K562 (cell line): ENCODE results near the gene KIF20A. TPM values are rescaled to one million over a fixed set of nuclear protein-coding genes. Genes with fewer than 3 reads are reported as not detected.

Experiments
- ATAC-seq: fragments of 200-7000 bp; cut with Tn5 transposase; 3 replicates; pipeline ENCODE4 v1.9.1; 2020; ENCODE audit warnings: moderate library complexity
- BruUV-seq: library from RNA; stranded (reverse); fragments of 400-500 nt; replicated peaks from 2 replicates; lab custom pipeline; 2021; lab: Mats Ljungman, UMichigan
- CTCF ChIA-PET: fragments of 300-600 bp; formaldehyde crosslinking; extraction: SDS; loops from one replicate; lab custom pipeline; 2021; ENCODE audit warnings: low intra/inter-chr PET ratio; lab: Yijun Ruan, JAX
- POLR2A ChIA-PET: fragments of 300-600, 350-650 bp; sonication (Branson Sonifier 250); formaldehyde crosslinking; extraction: SDS; loops from one replicate; lab custom pipeline; 2021; ENCODE audit warnings: antibody characterized with exemption, inconsistent platforms; lab: Yijun Ruan, JAX
- DNase-seq, 4 experiments: peaks; one replicate each; pipeline versions ENCODE4 v3.0.0 to v3.0.0-alpha.2; 2011 to 2018; ENCODE audit warnings: low spot score in 3 of 4, mixed read lengths in 3 of 4; ENCODE audit errors: extremely low read depth in 1 of 4
- FAIRE-seq: peaks from 2 replicates; lab custom pipeline; 2011; peaks lifted over from hg19 to GRCh38; lab: Jason Lieb, UNC
- H2AFZ ChIP-seq: 2 replicates; pipeline ENCODE4 v1.6.0; 2011; ENCODE audit warnings: low read depth, low read length, control low read depth, inconsistent platforms
- H3K27ac ChIP-seq: fragments of 200-600 bp; 3 replicates; pipeline ENCODE4 v1.8.0; 2011; ENCODE audit warnings: low read depth, mild to moderate bottlenecking, control low read depth, inconsistent platforms, low read length, moderate library complexity, mixed read lengths; ENCODE audit errors: extremely low read depth
- H3K27me3 ChIP-seq, 2 experiments: fragments of 300-600 bp in 1 of 2; 2 replicates in 1 of 2; 3 replicates in 1 of 2; pipeline versions ENCODE4 v1.6.0 to v1.8.0; 2011; ENCODE audit warnings: inconsistent platforms in 2 of 2, low read length in 2 of 2, mild to moderate bottlenecking in 1 of 2, mixed read lengths in 1 of 2, moderate library complexity in 1 of 2; ENCODE audit not compliant: control insufficient read depth in 2 of 2, insufficient read depth in 2 of 2
- H3K36me3 ChIP-seq: fragments of 300-600 bp; 3 replicates; pipeline ENCODE4 v1.8.0; 2011; ENCODE audit warnings: mild to moderate bottlenecking, low read length, inconsistent platforms; ENCODE audit not compliant: control insufficient read depth, insufficient read depth
- H3K4me1 ChIP-seq, 2 experiments: fragments of 200-600 bp in 1 of 2; replicated peaks in 1 of 2; 2 replicates in 1 of 2; 3 replicates in 1 of 2; pipeline versions ENCODE4 v1.5.1 to v1.8.0; 2011; ENCODE audit warnings: inconsistent platforms in 2 of 2, low read length in 2 of 2, mild to moderate bottlenecking in 1 of 2, mixed read lengths in 1 of 2, moderate library complexity in 1 of 2; ENCODE audit not compliant: control insufficient read depth in 2 of 2, insufficient read depth in 2 of 2
- H3K4me2 ChIP-seq: 2 replicates; pipeline ENCODE4 v1.6.1; 2011; ENCODE audit warnings: low read length, control low read depth, inconsistent platforms, mixed read lengths; ENCODE audit not compliant: insufficient read depth
- H3K4me3 ChIP-seq: fragments of 200-600 bp; sonication (generic), shearing (Covaris generic); 2 replicates; pipeline ENCODE4 v1.5.1; 2016; ENCODE audit warnings: control low read depth, inconsistent platforms
- H3K79me2 ChIP-seq: fragments of 200-600 bp; 3 replicates; pipeline ENCODE4 v1.8.0; 2011; ENCODE audit warnings: low read length, inconsistent platforms; ENCODE audit not compliant: control insufficient read depth, insufficient read depth
- H3K9ac ChIP-seq, 2 experiments: 2 replicates each; pipeline versions ENCODE4 v1.6.0 to v1.6.1; 2011; ENCODE audit warnings: low read depth in 2 of 2, low read length in 2 of 2, control low read depth in 1 of 2, inconsistent platforms in 1 of 2, mild to moderate bottlenecking in 1 of 2, mixed read lengths in 1 of 2; ENCODE audit not compliant: insufficient read depth in 1 of 2
- H3K9me1 ChIP-seq: one replicate; pipeline ENCODE4 v1.6.0; 2011; ENCODE audit warnings: inconsistent platforms, mild to moderate bottlenecking, low read length, moderate library complexity; ENCODE audit not compliant: control insufficient read depth, insufficient read depth
- H3K9me3 ChIP-seq: replicated peaks from 2 replicates; pipeline ENCODE4 v1.5.1; 2011; ENCODE audit warnings: low read depth, low read length, inconsistent platforms; ENCODE audit not compliant: control insufficient read depth, insufficient read depth
- H4K20me1 ChIP-seq: replicated peaks from 2 replicates; pipeline ENCODE4 v1.6.1; 2011; ENCODE audit warnings: low read length, inconsistent platforms, mixed read lengths; ENCODE audit not compliant: control insufficient read depth, insufficient read depth
- BRF1 ChIP-seq: IDR thresholded peaks from 3 replicates; pipeline ENCODE4 v1.6.1; 2011; ENCODE audit warnings: borderline replicate concordance, mild to moderate bottlenecking; ENCODE audit not compliant: insufficient read length; ENCODE audit errors: extremely low read depth
- HNRNPL ChIP-seq: fragments of 200-400 bp; formaldehyde crosslinking; IDR thresholded peaks from 2 replicates; pipeline ENCODE4 v1.6.1; 2017; ENCODE audit warnings: low read depth, mild to moderate bottlenecking, low read length
- JUND ChIP-seq, 2 experiments: IDR thresholded peaks; 2 replicates in 1 of 2; 3 replicates in 1 of 2; pipeline ENCODE4 v1.6.1; 2011; ENCODE audit warnings: borderline replicate concordance in 2 of 2, low read depth in 2 of 2, low read length in 2 of 2, improper control_type of control experiment in 1 of 2, missing biosample characterization in 1 of 2, missing genetic modification characterization in 1 of 2, missing genetic modification reagents in 1 of 2
- MECOM ChIP-seq: fragments of 250-450 bp; sonication (Bioruptor Pico); IDR thresholded peaks from 2 replicates; pipeline ENCODE4 v1.8.0; 2022; ENCODE audit warnings: inconsistent platforms
- MYC ChIP-seq, 2 experiments: fragments of 250-450 bp in 1 of 2; sonication (Bioruptor Pico) in 1 of 2; IDR thresholded peaks; 2 replicates each; pipeline versions ENCODE4 v1.5.1 to v1.6.1; 2012 to 2021; ENCODE audit warnings: low read depth in 2 of 2, borderline replicate concordance in 1 of 2, improper control_type of control experiment in 1 of 2, low read length in 1 of 2, mild to moderate bottlenecking in 1 of 2, moderate library complexity in 1 of 2
- POLR3A ChIP-seq: IDR thresholded peaks from 2 replicates; pipeline ENCODE4 v1.6.1; 2011; ENCODE audit warnings: borderline replicate concordance, mild to moderate bottlenecking, moderate library complexity; ENCODE audit not compliant: insufficient read length, insufficient read depth; ENCODE audit errors: extremely low read depth
- RBM14 ChIP-seq: fragments of 200-400 bp; formaldehyde crosslinking; IDR thresholded peaks from 2 replicates; pipeline ENCODE4 v1.6.1; 2018; ENCODE audit warnings: low read depth, mild to moderate bottlenecking, low read length, moderate library complexity, borderline replicate concordance; ENCODE audit not compliant: insufficient read depth
- RBM34 ChIP-seq: fragments of 200-400 bp; formaldehyde crosslinking; IDR thresholded peaks from 2 replicates; pipeline ENCODE4 v1.6.1; 2018; ENCODE audit warnings: low read length, borderline replicate concordance; ENCODE audit not compliant: insufficient read depth
- SFPQ ChIP-seq: fragments of 200-400 bp; formaldehyde crosslinking; IDR thresholded peaks from 2 replicates; pipeline ENCODE4 v1.6.1; 2017; ENCODE audit warnings: mild to moderate bottlenecking, low read depth, low read length, moderate library complexity
- ZFP1 ChIP-seq: fragments of 450-650 bp; formaldehyde crosslinking; IDR thresholded peaks from 2 replicates; pipeline ENCODE4 v1.4.0; 2020; ENCODE audit warnings: mild to moderate bottlenecking, mixed read lengths
- ZNF316 ChIP-seq: fragments of 450-650 bp; IDR thresholded peaks from 2 replicates; pipeline ENCODE4 v1.6.1; 2016
- ZNF41 ChIP-seq: fragments of 250-450 bp; sonication (Bioruptor Pico); conservative IDR thresholded peaks from 2 replicates; pipeline ENCODE4 v1.4.0; 2020; ENCODE audit warnings: mild to moderate bottlenecking
- ZNF57 ChIP-seq: fragments of 450-650 bp; formaldehyde crosslinking; IDR thresholded peaks from 2 replicates; pipeline ENCODE4 v1.4.0; 2020; ENCODE audit warnings: mild to moderate bottlenecking, moderate library complexity
- WGBS: fragments of 100-300 bp; shearing (Covaris generic); methylation state at CpG from one replicate; pipeline ENCODE4 v1.1.6; 2016; ENCODE audit warnings: low coverage, mixed read lengths; ENCODE audit not compliant: insufficient coverage; ENCODE audit errors: missing lambda C conversion rate; 5-methylcytosine and 5-hydroxymethylcytosine counted together
- in situ Hi-C: fragments of 300-500 bp; cut with MboI; formaldehyde crosslinking; loops from 4 replicates; pipeline ENCODE4 v1.15.0; 2018; ENCODE audit warnings: inconsistent platforms, mixed read lengths
- intact Hi-C: fragments of 100-400 bp; cut with micrococcal nuclease; formaldehyde crosslinking; loops from 2 replicates; pipeline ENCODE4 v1.14.2; 2022
- polyA plus RNA-seq, 8 experiments: library from polyadenylated mRNA; depleted of rRNA in 4 of 8; stranded (reverse) in 5 of 8; unstranded in 3 of 8; fragments of >200 nt; fragmentation: Nextera tagmentation in 2 of 8; fragmentation: Illumina TruSeq in 1 of 8; extraction: Ambion mirVana in 2 of 8; extraction: Trizol in 1 of 8; gene quantifications; 2 replicates each; pipeline versions ENCODE4 v1.2.1 to v1.2.3, GENCODE V29; 2011 to 2014; ENCODE audit warnings: inconsistent platforms in 1 of 8, missing spikeins in 1 of 8
- total RNA-seq, 7 experiments: library from RNA; depleted of rRNA in 6 of 7; stranded (reverse); fragments of >200 nt in 6 of 7; fragmentation: Illumina TruSeq in 2 of 7; extraction: Trizol in 2 of 7; gene quantifications; 2 replicates each; pipeline versions ENCODE4 v1.2.1 to v1.2.3, GENCODE V29; 2011 to 2021; ENCODE audit warnings: low replicate concordance in 1 of 7

The KIF20A gene
- total and polyA plus RNA-seq, 9 of the 15 experiments (the other 6 are each of a cell fraction or from before 2014, with no cell fraction given), result 36.8 to 61.2 (median 55.5) TPM

DNA sequence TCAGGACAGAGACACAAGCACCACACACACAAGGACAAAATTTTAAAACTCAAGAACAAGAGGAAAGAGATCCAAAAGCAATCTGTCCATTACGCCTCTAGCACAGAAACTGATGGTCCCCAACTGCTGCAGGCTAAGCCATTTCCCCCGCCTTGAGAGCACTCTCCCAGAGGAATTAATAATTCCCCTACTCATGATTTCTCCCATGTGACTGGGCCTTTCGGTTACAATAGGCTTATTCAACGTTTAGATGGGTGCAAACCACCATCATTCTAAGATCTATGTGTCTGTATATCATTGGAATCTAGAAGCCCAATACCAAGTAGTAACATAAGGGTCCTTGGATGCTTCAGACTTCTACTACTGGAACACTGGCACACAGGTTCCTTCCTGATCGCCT is 19.2 kb upstream of the KIF20A start:
- no peak overlapping the region for H2AFZ ChIP-seq
- CTCF ChIA-PET, result no interaction called here
- H3K9ac ChIP-seq, result no peak overlapping the region
- TF ChIP-seq MECOM (CRISPR knock-in tag), result no peak
- no peak for TF ChIP-seq BRF1
- no peak for TF ChIP-seq SFPQ
- no peak for TF ChIP-seq RBM34
- TF ChIP-seq ZNF316, result no peak
- TF ChIP-seq RBM14, result no peak
- no peak for TF ChIP-seq JUND (IDR thresholded peaks at IDR 0.05; ENCODE audit: borderline replicate concordance, low read depth, low read length)
- TF ChIP-seq JUND (tag; IDR thresholded peaks at IDR 0.05; ENCODE audit: borderline replicate concordance, low read depth, low read length), result no peak
- TF ChIP-seq ZFP1 (CRISPR knock-in tag), result no peak
- no peak for TF ChIP-seq POLR3A
- no peak for TF ChIP-seq ZNF57 (CRISPR knock-in tag)
- no peak for TF ChIP-seq HNRNPL
- no peak for TF ChIP-seq ZNF41
- TF ChIP-seq MYC (IDR thresholded peaks at IDR 0.05; ENCODE audit: low read depth, low read length), result no peak
- no peak for TF ChIP-seq MYC (CRISPR knock-in tag; IDR thresholded peaks at IDR 0.05; ENCODE audit: borderline replicate concordance, low read depth)
- TF ChIP-seq, all 486 proteins: peak for 0
- peaks cover 81% of the 10 kb centered on the region for H3K36me3 ChIP-seq
- H3K4me2 ChIP-seq, result no peak overlapping the region
- BruUV-seq, result no TSS peak
- in situ Hi-C loops (no loop called here), intact Hi-C loops (no loop called here)
- H3K79me2 ChIP-seq, result no peaks in the 10 kb centered on the region
- no peak overlapping the region for H3K27ac ChIP-seq
- H3K27me3 ChIP-seq, result no peaks in the 10 kb centered on the region
- DNase-seq (no peak), FAIRE-seq (no peak), ATAC-seq (no peak)
- POLR2A ChIA-PET, result interaction anchor here (1.6 to 2.4 kb wide), 2 partner anchors 10 to 11 kb away, joined by 8 read pairs; no protein-coding TSS in a partner anchor
- WGBS, result 88% methylated on average over 5 of the region's 5 CpGs
- no peak overlapping the region for H3K4me3 ChIP-seq
- H3K9me3 ChIP-seq, result no peaks in the 10 kb centered on the region
- peaks cover 4% of the 10 kb centered on the region for H4K20me1 ChIP-seq
- no peaks in the 10 kb centered on the region for H3K9me1 ChIP-seq
- no peaks in the 10 kb centered on the region for H3K4me1 ChIP-seq
